ENCODE data around the gene OR51L1. TPM values are rescaled to one million over a fixed set of nuclear protein-coding genes. Genes with fewer than 3 reads are reported as not detected.
A peak's percentile ranks its signal among the peaks of the same experiment; 100 is the strongest.

OR51L1 gene
- total and polyA plus RNA-seq, 2 experiments from 2014 or later: not detected

GRCh38 chr11:4960877-4961276 lies 33.8 kb upstream of the OR51L1 start:
- no peaks in the 10 kb centered on the region for H3K9me2 ChIP-seq (ENCODE audit: insufficient read depth)
- H2AFZ ChIP-seq: no peak overlapping the region
- no peaks in the 10 kb centered on the region for H4K20me1 ChIP-seq (ENCODE audit: insufficient read depth)
- no peaks in the 10 kb centered on the region for H3K79me2 ChIP-seq (ENCODE audit: insufficient read depth)
- in situ Hi-C loops (cut with MboI): no loop called here
- no peak overlapping the region for H3K9ac ChIP-seq
- no peak overlapping the region for H3K27ac ChIP-seq
- no peaks in the 10 kb centered on the region for H3K27me3 ChIP-seq (replicated peaks; ENCODE audit: insufficient read depth)
- no peaks in the 10 kb centered on the region for H3F3A ChIP-seq (ENCODE audit: insufficient read depth)
- H3K36me3 ChIP-seq (ENCODE audit: low read depth): no peaks in the 10 kb centered on the region
- H3K4me3 ChIP-seq: no peak overlapping the region
- peak; percentile 0 for DNase-seq
- H3K4me2 ChIP-seq (ENCODE audit: unreplicated experiment): no peak overlapping the region
- WGBS, 2 experiments (ENCODE audit: low coverage in 1 of 2, low lambda C conversion rate in 2 of 2, missing lambda C conversion rate in 2 of 2): 34 to 35% methylated on average over 3 of the region's 3 CpGs
- TF ChIP-seq EZH2phosphoT487 (IDR thresholded peaks at IDR 0.05; ENCODE audit: insufficient read depth, low read depth) (no peak), EZH2 (IDR thresholded peaks at IDR 0.05; ENCODE audit: insufficient read depth, poor library complexity, severe bottlenecking) (no peak)
- no peaks in the 10 kb centered on the region for H3K9me3 ChIP-seq (ENCODE audit: low read depth)
- no peaks in the 10 kb centered on the region for H3K4me1 ChIP-seq (ENCODE audit: insufficient read depth)

- TF ChIP-seq EZH2phosphoT487 (IDR thresholded peaks at IDR 0.05; ENCODE audit: insufficient read depth, low read depth) (no peak), EZH2 (IDR thresholded peaks at IDR 0.05; ENCODE audit: insufficient read depth, poor library complexity, severe bottlenecking) (no peak)
- H3K9me3 ChIP-seq (ENCODE audit: low read depth): no peaks in the 10 kb centered on the region
- no peaks in the 10 kb centered on the region for H3K4me1 ChIP-seq (ENCODE audit: insufficient read depth)
- no peaks in the 10 kb centered on the region for H3K27me3 ChIP-seq (replicated peaks; ENCODE audit: insufficient read depth)
- WGBS, 2 experiments (ENCODE audit: low coverage in 1 of 2, low lambda C conversion rate in 2 of 2, missing lambda C conversion rate in 2 of 2): 0 to 6% methylated on average over 1 of the region's 1 CpG
- H3K27ac ChIP-seq: no peak overlapping the region
- no peak overlapping the region for H2AFZ ChIP-seq
- in situ Hi-C loops (cut with MboI): no loop called here
- no peaks in the 10 kb centered on the region for H3K79me2 ChIP-seq (ENCODE audit: insufficient read depth)
- no peaks in the 10 kb centered on the region for H3K36me3 ChIP-seq (ENCODE audit: low read depth)
- H3K9me2 ChIP-seq (ENCODE audit: insufficient read depth): no peaks in the 10 kb centered on the region
- no peak for DNase-seq
- H3K4me2 ChIP-seq (ENCODE audit: unreplicated experiment): no peak overlapping the region
- H4K20me1 ChIP-seq (ENCODE audit: insufficient read depth): no peaks in the 10 kb centered on the region
- no peak overlapping the region for H3K9ac ChIP-seq
- no peaks in the 10 kb centered on the region for H3F3A ChIP-seq (ENCODE audit: insufficient read depth)
- H3K4me3 ChIP-seq: no peak overlapping the region
Measured at GRCh38 chr11:4962816-4963215, 31.8 kb upstream of the OR51L1 start.

- Histone ChIP-seq H3K9me3 (ENCODE audit: low read depth) (no peaks in the 10 kb centered on the region), H3K4me1 (ENCODE audit: insufficient read depth) (no peaks in the 10 kb centered on the region), H3K36me3 (ENCODE audit: low read depth) (no peaks in the 10 kb centered on the region), H4K20me1 (ENCODE audit: insufficient read depth) (no peaks in the 10 kb centered on the region), H3K79me2 (ENCODE audit: insufficient read depth) (no peaks in the 10 kb centered on the region), H3K4me2 (ENCODE audit: unreplicated experiment) (no peak overlapping the region), H3K27me3 (replicated peaks; ENCODE audit: insufficient read depth) (no peaks in the 10 kb centered on the region), H3K9me2 (ENCODE audit: insufficient read depth) (no peaks in the 10 kb centered on the region), H3K9ac (no peak overlapping the region), H3F3A (ENCODE audit: insufficient read depth) (no peaks in the 10 kb centered on the region), H3K4me3 (no peak overlapping the region), H2AFZ (no peak overlapping the region), H3K27ac (no peak overlapping the region)
- no peak for DNase-seq
- WGBS, 2 experiments (ENCODE audit: low coverage in 1 of 2, low lambda C conversion rate in 2 of 2, missing lambda C conversion rate in 2 of 2): 18 to 24% methylated on average over 5 of the region's 5 CpGs
- in situ Hi-C loops (cut with MboI): loop anchor here (25.0 kb wide), 1 partner anchor 788 kb away; no protein-coding TSS in a partner anchor
- TF ChIP-seq EZH2 (IDR thresholded peaks at IDR 0.05; ENCODE audit: insufficient read depth, poor library complexity, severe bottlenecking) (no peak), EZH2phosphoT487 (IDR thresholded peaks at IDR 0.05; ENCODE audit: insufficient read depth, low read depth) (no peak)
Measured at GRCh38 chr11:4975436-4975835, 19.2 kb upstream of the OR51L1 start.

GRCh38 chr11:4979036-4979435 lies 15.6 kb upstream of the OR51L1 start:
- Histone ChIP-seq H3K4me3 (no peak overlapping the region), H3K36me3 (ENCODE audit: low read depth) (no peaks in the 10 kb centered on the region), H3K9me2 (ENCODE audit: insufficient read depth) (no peaks in the 10 kb centered on the region), H4K20me1 (ENCODE audit: insufficient read depth) (no peaks in the 10 kb centered on the region), H3F3A (ENCODE audit: insufficient read depth) (no peaks in the 10 kb centered on the region), H2AFZ (no peak overlapping the region), H3K27ac (no peak overlapping the region), H3K27me3 (replicated peaks; ENCODE audit: insufficient read depth) (no peaks in the 10 kb centered on the region), H3K9me3 (ENCODE audit: low read depth) (no peaks in the 10 kb centered on the region), H3K4me1 (ENCODE audit: insufficient read depth) (no peaks in the 10 kb centered on the region), H3K79me2 (ENCODE audit: insufficient read depth) (no peaks in the 10 kb centered on the region), H3K4me2 (ENCODE audit: unreplicated experiment) (no peak overlapping the region), H3K9ac (no peak overlapping the region)
- 4 to 7% methylated on average over 3 of the region's 3 CpGs for WGBS, 2 experiments (ENCODE audit: low coverage in 1 of 2, low lambda C conversion rate in 2 of 2, missing lambda C conversion rate in 2 of 2)
- TF ChIP-seq EZH2 (IDR thresholded peaks at IDR 0.05; ENCODE audit: insufficient read depth, poor library complexity, severe bottlenecking) (no peak), EZH2phosphoT487 (IDR thresholded peaks at IDR 0.05; ENCODE audit: insufficient read depth, low read depth) (no peak)
- in situ Hi-C loops (cut with MboI): loop anchor here (25.0 kb wide), 1 partner anchor 792 kb away; no protein-coding TSS in a partner anchor
- DNase-seq: no peak

DNA sequence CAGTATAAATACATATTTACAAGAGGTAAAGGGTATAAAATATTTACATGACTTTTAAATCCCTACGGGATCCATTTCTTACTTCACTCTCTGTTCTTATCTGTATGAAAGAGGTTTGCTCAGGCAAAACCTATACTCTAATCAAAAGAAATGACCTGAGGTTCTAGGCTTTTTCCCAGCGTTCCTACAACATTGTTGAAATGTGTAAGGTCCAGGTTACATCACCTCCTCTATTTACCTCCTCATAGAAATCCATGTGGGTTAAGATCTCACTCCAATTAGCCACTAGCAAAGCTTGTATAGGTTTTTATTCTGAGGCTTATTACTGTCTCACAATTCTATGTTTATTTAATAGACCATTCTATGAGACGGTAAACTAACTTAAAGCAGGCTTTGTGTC lies 12.0 kb upstream of the OR51L1 start:
- H3K27ac ChIP-seq: no peak overlapping the region
- H3K36me3 ChIP-seq (ENCODE audit: low read depth): no peaks in the 10 kb centered on the region
- H2AFZ ChIP-seq: no peak overlapping the region
- 37% methylated on average over 3 of the region's 3 CpGs for WGBS, 2 experiments (ENCODE audit: low coverage in 1 of 2, low lambda C conversion rate in 2 of 2, missing lambda C conversion rate in 2 of 2)
- no peaks in the 10 kb centered on the region for H3K27me3 ChIP-seq (replicated peaks; ENCODE audit: insufficient read depth)
- H3K9ac ChIP-seq: no peak overlapping the region
- H3K79me2 ChIP-seq (ENCODE audit: insufficient read depth): no peaks in the 10 kb centered on the region
- in situ Hi-C loops (cut with MboI): loop anchor here (25.0 kb wide), 1 partner anchor 795 kb away; no protein-coding TSS in a partner anchor
- H3F3A ChIP-seq (ENCODE audit: insufficient read depth): no peaks in the 10 kb centered on the region
- no peaks in the 10 kb centered on the region for H4K20me1 ChIP-seq (ENCODE audit: insufficient read depth)
- no peaks in the 10 kb centered on the region for H3K9me2 ChIP-seq (ENCODE audit: insufficient read depth)
- DNase-seq: no peak
- H3K4me3 ChIP-seq: no peak overlapping the region
- no peaks in the 10 kb centered on the region for H3K9me3 ChIP-seq (ENCODE audit: low read depth)
- H3K4me1 ChIP-seq (ENCODE audit: insufficient read depth): no peaks in the 10 kb centered on the region
- TF ChIP-seq EZH2phosphoT487 (IDR thresholded peaks at IDR 0.05; ENCODE audit: insufficient read depth, low read depth) (no peak), EZH2 (IDR thresholded peaks at IDR 0.05; ENCODE audit: insufficient read depth, poor library complexity, severe bottlenecking) (no peak)
- no peak overlapping the region for H3K4me2 ChIP-seq (ENCODE audit: unreplicated experiment)

Data from GM23248 (cell line).